GM18867 (cell line): ENCODE data around the gene CELSR1.
"Not testable (repeated sequence)": the region's sequence is repeated elsewhere in the genome, so short reads cannot be mapped to it uniquely, and the experiment has no call there.

Source experiments
- ATAC-seq: cut with Tn5 transposase; IDR thresholded peaks from one replicate; pipeline ENCODE4 v1.9.1; 2021; ENCODE audit warnings: mild to moderate bottlenecking, moderate library complexity; ENCODE audit not compliant: unreplicated experiment

CELSR1 gene

GRCh38 chr22:46483353-46483752 lies 54.1 kb downstream of the CELSR1 start:
- no peak for ATAC-seq

- ATAC-seq: no peak
These were observed 55.3 kb downstream of the CELSR1 start for GRCh38 chr22:46482056-46482675.

GRCh38 chr22:46481386-46481785 lies 56.0 kb downstream of the CELSR1 start:
- ATAC-seq: no peak

- ATAC-seq: no peak
These were observed 57.0 kb downstream of the CELSR1 start for GRCh38 chr22:46480396-46480795.

- ATAC-seq: no peak
These were observed 58.4 kb downstream of the CELSR1 start for GRCh38 chr22:46479046-46479445.

- no peak for ATAC-seq
These were observed 59.3 kb downstream of the CELSR1 start for GRCh38 chr22:46478083-46478551.

- no peak for ATAC-seq
These were observed 60.9 kb downstream of the CELSR1 start for GRCh38 chr22:46476547-46476941.

- no peak for ATAC-seq
These were observed 63.4 kb downstream of the CELSR1 start for GRCh38 chr22:46473896-46474557.

GRCh38 chr22:46473021-46473779 lies 64.2 kb downstream of the CELSR1 start:
- no peak for ATAC-seq

- no peak for ATAC-seq
These were observed 64.8 kb downstream of the CELSR1 start for GRCh38 chr22:46472722-46473016.

- no peak for ATAC-seq
These were observed 65.3 kb downstream of the CELSR1 start for GRCh38 chr22:46471901-46472721.

GRCh38 chr22:46471330-46471729 lies 66.1 kb downstream of the CELSR1 start:
- ATAC-seq: not testable (repeated sequence)

GRCh38 chr22:46469711-46470110 lies 67.7 kb downstream of the CELSR1 start:
- no peak for ATAC-seq

GRCh38 chr22:46467006-46467405 lies 70.4 kb downstream of the CELSR1 start:
- ATAC-seq: no peak

- no peak for ATAC-seq
These were observed 71.2 kb downstream of the CELSR1 start for GRCh38 chr22:46466255-46466676.

- no peak for ATAC-seq
These were observed 71.6 kb downstream of the CELSR1 start for GRCh38 chr22:46465793-46466192.

- ATAC-seq: no peak
These were observed 72.1 kb downstream of the CELSR1 start for GRCh38 chr22:46465345-46465720.

- ATAC-seq: no peak
These were observed 72.6 kb downstream of the CELSR1 start for GRCh38 chr22:46464701-46465344.

GRCh38 chr22:46464296-46464695 lies 73.1 kb downstream of the CELSR1 start:
- ATAC-seq: no peak

- ATAC-seq: no peak
These were observed 73.8 kb downstream of the CELSR1 start for GRCh38 chr22:46463435-46464227.
